ENCODE results near the gene PPP2R5E.

Gene PPP2R5E

GRCh38 chr14:63423381-63423780 is 119.8 kb downstream of the PPP2R5E start:
- no peak overlapping the region for H3K4me3 ChIP-seq (ENCODE audit: low read depth, low read length)
- TF ChIP-seq, protein P1, sequence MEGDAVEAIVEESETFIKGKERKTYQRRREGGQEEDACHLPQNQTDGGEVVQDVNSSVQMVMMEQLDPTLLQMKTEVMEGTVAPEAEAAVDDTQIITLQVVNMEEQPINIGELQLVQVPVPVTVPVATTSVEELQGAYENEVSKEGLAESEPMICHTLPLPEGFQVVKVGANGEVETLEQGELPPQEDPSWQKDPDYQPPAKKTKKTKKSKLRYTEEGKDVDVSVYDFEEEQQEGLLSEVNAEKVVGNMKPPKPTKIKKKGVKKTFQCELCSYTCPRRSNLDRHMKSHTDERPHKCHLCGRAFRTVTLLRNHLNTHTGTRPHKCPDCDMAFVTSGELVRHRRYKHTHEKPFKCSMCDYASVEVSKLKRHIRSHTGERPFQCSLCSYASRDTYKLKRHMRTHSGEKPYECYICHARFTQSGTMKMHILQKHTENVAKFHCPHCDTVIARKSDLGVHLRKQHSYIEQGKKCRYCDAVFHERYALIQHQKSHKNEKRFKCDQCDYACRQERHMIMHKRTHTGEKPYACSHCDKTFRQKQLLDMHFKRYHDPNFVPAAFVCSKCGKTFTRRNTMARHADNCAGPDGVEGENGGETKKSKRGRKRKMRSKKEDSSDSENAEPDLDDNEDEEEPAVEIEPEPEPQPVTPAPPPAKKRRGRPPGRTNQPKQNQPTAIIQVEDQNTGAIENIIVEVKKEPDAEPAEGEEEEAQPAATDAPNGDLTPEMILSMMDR (IDR thresholded peaks at IDR 0.05; ENCODE audit: low read depth, low read length), result no peak

GRCh38 chr14:63421919-63422318 is 121.3 kb downstream of the PPP2R5E start:
- H3K4me3 ChIP-seq (ENCODE audit: low read depth, low read length), result no peak overlapping the region

GRCh38 chr14:63421226-63421625 is 122.0 kb downstream of the PPP2R5E start:
- no peak overlapping the region for H3K4me3 ChIP-seq (ENCODE audit: low read depth, low read length)
- TF ChIP-seq, protein P1 (IDR thresholded peaks at IDR 0.05; ENCODE audit: low read depth, low read length), result no peak

More at GRCh38 chr14:63421919-63422318, 121.3 kb downstream of the PPP2R5E start:
- TF ChIP-seq, protein P1 (IDR thresholded peaks at IDR 0.05; ENCODE audit: low read depth, low read length), result no peak

DNA sequence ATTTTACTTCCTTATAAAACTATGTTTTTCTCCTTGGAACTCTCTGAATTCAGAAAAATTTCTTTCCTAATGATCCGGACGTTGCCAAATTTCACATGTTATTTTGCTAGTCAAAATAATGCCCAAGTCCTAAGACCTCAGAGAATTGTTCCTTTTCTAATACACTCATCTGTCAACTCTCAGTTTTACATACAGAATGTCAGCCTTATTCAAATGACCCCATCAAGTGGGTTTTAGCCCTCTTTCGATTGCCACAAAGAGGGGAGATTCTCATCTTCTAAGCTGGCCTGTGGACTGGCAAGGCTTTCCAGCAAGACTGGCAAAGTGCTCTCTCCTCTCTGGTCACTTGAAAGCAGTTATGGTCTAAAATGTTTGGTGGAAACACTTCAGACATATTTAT is 125.2 kb downstream of the PPP2R5E start:
- TF ChIP-seq, protein P1 (IDR thresholded peaks at IDR 0.05; ENCODE audit: low read depth, low read length), result no peak

DNA sequence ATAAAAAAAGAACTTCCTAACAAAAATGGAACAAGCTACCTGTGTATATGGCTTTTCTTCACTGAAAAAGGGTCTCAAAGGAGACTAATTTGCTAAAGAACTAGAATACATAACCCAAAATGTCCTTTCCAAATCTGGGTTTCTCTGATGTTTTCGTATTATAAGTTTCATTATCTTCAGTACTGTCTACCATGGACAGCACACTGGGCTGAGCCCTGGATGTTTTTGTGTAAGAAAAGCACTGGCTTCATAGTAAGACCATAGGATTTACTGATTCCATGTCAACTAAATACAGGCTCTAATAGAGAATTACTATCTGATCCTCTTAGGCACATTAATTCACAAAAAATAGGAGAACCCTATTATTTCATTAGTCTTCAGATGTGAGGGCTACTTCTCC is 130.2 kb downstream of the PPP2R5E start:
- H3K4me3 ChIP-seq (ENCODE audit: low read depth, low read length), result no peak overlapping the region
- TF ChIP-seq, protein P1 (IDR thresholded peaks at IDR 0.05; ENCODE audit: low read depth, low read length), result no peak

More for the DNA sequence above, 125.2 kb downstream of the PPP2R5E start:
- H3K4me3 ChIP-seq (ENCODE audit: low read depth, low read length), result no peak overlapping the region

GRCh38 chr14:63406333-63406732 is 136.8 kb downstream of the PPP2R5E start:
- H3K4me3 ChIP-seq (ENCODE audit: low read depth, low read length), result no peak overlapping the region
- TF ChIP-seq, protein P1 (IDR thresholded peaks at IDR 0.05; ENCODE audit: low read depth, low read length), result no peak

DNA sequence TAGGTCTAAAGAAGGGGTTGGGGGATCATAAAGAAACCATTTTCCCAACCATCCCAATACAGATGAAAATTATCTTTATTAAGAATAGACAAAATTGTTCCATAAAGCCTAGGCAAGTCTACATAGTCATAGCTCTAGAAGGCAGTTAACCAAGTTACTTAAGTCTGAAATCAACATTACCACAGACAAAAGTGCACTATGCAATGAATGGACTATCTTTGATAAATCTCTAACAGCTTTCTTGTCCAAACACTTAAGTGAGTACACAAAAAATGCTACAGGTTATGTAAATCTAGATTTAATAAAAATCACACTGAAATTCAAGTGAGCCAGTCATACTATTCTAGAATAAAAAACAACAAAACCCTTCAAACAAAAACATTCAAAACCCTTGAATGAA is 137.5 kb downstream of the PPP2R5E start:
- TF ChIP-seq, protein P1 (IDR thresholded peaks at IDR 0.05; ENCODE audit: low read depth, low read length), result no peak
- no peak overlapping the region for H3K4me3 ChIP-seq (ENCODE audit: low read depth, low read length)
